Tibial nerve (tissue), 4 donors: ENCODE measurements around the gene SLC9A4.

Source experiments
- CTCF ChIP-seq, 5 experiments: fragments of 200-600 bp in 3 of 5; fragments of 450-650 bp in 2 of 5; sonication (generic) in 3 of 5; IDR thresholded peaks; one replicate each; pipeline ENCODE4 v1.5.1; 2016 to 2019; ENCODE audit warnings: antibody characterized with exemption in 5 of 5, mild to moderate bottlenecking in 3 of 5, moderate library complexity in 2 of 5
- EP300 ChIP-seq, 2 donors: sonication (generic); formaldehyde crosslinking; IDR thresholded peaks; one replicate each; pipeline ENCODE4 v1.6.1; 2017; ENCODE audit warnings: antibody characterized with exemption in 2 of 2, mild to moderate bottlenecking in 1 of 2
- POLR2A ChIP-seq, 2 donors: fragments of 450-650 bp; IDR thresholded peaks; one replicate each; pipeline ENCODE4 v1.6.1; 2017; ENCODE audit warnings: antibody characterized with exemption in 2 of 2, mild to moderate bottlenecking in 2 of 2, moderate library complexity in 2 of 2

GRCh38 chr2:102582845-102583244, 109.8 kb downstream of the SLC9A4 start:
- TF ChIP-seq POLR2A (IDR thresholded peaks at IDR 0.05) (no peak), EP300 (IDR thresholded peaks at IDR 0.05) (no peak), CTCF (IDR thresholded peaks at IDR 0.05) (no peak)
